IPS-18a (cell line): ENCODE results near the gene ZNF319.
"Not testable (repeated sequence)": the region's sequence is repeated elsewhere in the genome, so short reads cannot be mapped to it uniquely, and the experiment has no call there.

Experiments used
- H3K27ac ChIP-seq: one replicate; pipeline ENCODE4 v1.5.1; 2013; ENCODE audit warnings: low read length
- H3K27me3 ChIP-seq: one replicate; pipeline ENCODE4 v1.6.1; 2013; ENCODE audit warnings: mild to moderate bottlenecking, low read length; ENCODE audit not compliant: control insufficient read depth, insufficient read depth
- H3K36me3 ChIP-seq: one replicate; pipeline ENCODE4 v1.6.1; 2013; ENCODE audit warnings: low read depth, low read length; ENCODE audit not compliant: control insufficient read depth
- H3K4me1 ChIP-seq: one replicate; pipeline ENCODE4 v1.6.1; 2013; ENCODE audit warnings: low read depth, low read length; ENCODE audit not compliant: control insufficient read depth
- H3K4me3 ChIP-seq: one replicate; pipeline ENCODE4 v1.5.1; 2013; ENCODE audit warnings: low read length
- H3K9ac ChIP-seq: one replicate; pipeline ENCODE4 v1.6.1; 2013; ENCODE audit warnings: mild to moderate bottlenecking, low read length, moderate library complexity
- H3K9me3 ChIP-seq: one replicate; pipeline ENCODE4 v1.6.1; 2013; ENCODE audit warnings: low read depth, low read length; ENCODE audit not compliant: control insufficient read depth

The ZNF319 gene

DNA sequence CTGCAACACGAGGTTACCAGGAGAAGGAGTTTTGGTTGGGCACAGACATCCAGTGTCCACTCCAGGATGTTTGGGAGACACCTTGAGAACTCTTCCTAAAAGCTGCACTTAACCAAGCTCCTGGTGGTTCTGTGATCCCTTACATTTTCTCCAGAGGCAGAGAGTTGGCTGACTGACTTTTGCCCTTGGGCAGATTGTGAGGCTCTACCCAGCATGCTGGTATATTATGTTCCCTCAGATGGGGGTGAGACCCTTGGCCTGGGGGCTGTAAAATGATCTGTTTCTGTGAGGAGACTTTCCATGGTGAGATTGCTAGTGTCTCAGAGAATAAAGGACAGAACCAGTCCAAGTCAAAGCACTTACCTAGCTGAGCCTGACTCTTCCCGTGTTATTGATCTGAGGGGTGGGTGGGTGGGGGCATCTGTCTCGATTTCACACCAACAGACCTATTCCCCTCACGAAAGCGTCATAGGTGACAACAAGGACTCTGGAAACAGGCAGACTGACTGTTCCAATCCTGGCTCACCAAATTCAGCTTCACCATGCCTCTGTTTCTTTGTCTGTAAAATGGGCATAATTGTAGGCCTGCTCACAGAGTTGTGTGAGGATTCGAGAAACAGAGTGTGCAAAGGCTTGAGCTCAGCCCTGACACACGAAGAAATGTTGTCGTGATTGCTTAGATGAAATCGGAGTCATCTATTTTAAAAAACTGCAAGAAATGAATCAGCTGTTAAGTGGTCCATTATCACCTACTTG, 12.9 kb upstream of the ZNF319 start:
- H3K27me3 ChIP-seq, result no peaks in the 10 kb centered on the region
- no peak overlapping the region for H3K27ac ChIP-seq
- H3K36me3 ChIP-seq, result peaks cover 11% of the 10 kb centered on the region
- no peaks in the 10 kb centered on the region for H3K4me1 ChIP-seq
- no peak overlapping the region for H3K4me3 ChIP-seq
- H3K9ac ChIP-seq, result no peak overlapping the region
- H3K9me3 ChIP-seq, result no peaks in the 10 kb centered on the region

DNA sequence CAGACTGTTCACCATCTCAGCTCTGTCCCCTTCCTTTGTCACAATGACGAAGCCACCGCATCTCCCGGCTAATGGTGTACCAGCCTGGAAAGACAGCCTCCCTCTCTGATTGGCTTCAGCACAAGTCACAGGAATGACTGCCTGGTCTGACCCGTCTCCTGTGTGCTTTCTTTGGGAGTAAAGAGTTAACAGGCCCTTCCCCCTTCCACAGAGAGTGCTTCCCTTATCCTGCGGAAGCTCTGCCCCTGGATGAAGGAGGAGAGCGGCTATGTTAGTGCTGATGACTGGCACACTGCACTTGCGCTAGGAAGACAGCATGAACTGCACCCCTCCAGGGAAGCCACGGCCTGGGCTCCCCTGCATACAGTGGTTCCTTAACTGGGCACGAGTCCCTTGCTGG, 12.0 kb upstream of the ZNF319 start:
- Histone ChIP-seq H3K4me3 (no peak overlapping the region), H3K9ac (no peak overlapping the region), H3K9me3 (no peaks in the 10 kb centered on the region), H3K36me3 (peaks cover 11% of the 10 kb centered on the region), H3K27me3 (no peaks in the 10 kb centered on the region), H3K4me1 (no peaks in the 10 kb centered on the region), H3K27ac (no peak overlapping the region)

DNA sequence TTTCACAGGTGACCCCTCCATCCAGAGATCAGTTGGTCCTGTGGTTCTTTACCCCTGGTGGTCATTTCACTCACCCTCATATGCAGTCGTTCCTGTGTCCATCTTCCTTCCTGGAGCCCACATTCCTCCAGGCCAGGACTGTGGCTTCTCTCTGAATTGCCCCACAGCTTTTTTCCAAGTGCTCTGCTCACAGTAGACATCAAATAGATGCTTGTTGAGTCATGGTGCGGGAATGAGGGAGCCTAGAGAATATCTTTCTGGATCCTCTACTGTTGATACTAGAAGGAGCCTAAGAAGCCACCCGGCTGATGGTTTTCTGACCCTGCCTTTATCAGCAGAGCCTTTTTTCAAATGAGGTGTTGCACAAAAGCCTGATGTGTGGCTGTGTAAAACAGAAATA, 11.2 kb upstream of the ZNF319 start:
- Histone ChIP-seq H3K9ac (no peak overlapping the region), H3K9me3 (no peaks in the 10 kb centered on the region), H3K27me3 (no peaks in the 10 kb centered on the region), H3K36me3 (peaks cover 11% of the 10 kb centered on the region), H3K4me3 (no peak overlapping the region), H3K27ac (no peak overlapping the region), H3K4me1 (no peaks in the 10 kb centered on the region)

DNA sequence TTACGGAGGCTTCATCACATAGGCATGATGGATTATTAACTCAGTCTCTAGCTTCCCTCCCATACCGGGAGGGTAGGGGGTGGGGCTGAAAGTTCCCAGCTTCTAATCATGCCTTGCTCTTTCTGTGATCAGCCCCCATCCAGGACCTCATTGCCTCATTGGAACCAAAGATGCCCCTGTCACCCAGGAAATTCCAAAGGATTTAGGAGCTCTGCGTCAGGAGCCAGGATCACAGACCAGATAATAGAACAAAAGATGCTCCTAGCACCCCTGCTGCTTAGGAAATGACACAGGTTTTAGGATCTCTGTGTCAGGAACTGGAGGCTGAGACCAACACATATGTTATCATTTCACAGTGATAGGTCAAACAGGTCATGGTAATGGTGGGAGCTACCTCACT, 10.4 kb upstream of the ZNF319 start:
- no peak overlapping the region for H3K9ac ChIP-seq
- H3K36me3 ChIP-seq, result peaks cover 11% of the 10 kb centered on the region
- no peaks in the 10 kb centered on the region for H3K4me1 ChIP-seq
- H3K27me3 ChIP-seq, result no peaks in the 10 kb centered on the region
- no peak overlapping the region for H3K4me3 ChIP-seq
- H3K9me3 ChIP-seq, result no peaks in the 10 kb centered on the region
- H3K27ac ChIP-seq, result no peak overlapping the region

- Histone ChIP-seq H3K4me1 (no peaks in the 10 kb centered on the region), H3K36me3 (peaks cover 11% of the 10 kb centered on the region), H3K27ac (no peak overlapping the region), H3K9me3 (no peaks in the 10 kb centered on the region), H3K9ac (no peak overlapping the region), H3K4me3 (no peak overlapping the region), H3K27me3 (no peaks in the 10 kb centered on the region)
Measured at GRCh38 chr16:58009856-58010416, 9.5 kb upstream of the ZNF319 start.

DNA sequence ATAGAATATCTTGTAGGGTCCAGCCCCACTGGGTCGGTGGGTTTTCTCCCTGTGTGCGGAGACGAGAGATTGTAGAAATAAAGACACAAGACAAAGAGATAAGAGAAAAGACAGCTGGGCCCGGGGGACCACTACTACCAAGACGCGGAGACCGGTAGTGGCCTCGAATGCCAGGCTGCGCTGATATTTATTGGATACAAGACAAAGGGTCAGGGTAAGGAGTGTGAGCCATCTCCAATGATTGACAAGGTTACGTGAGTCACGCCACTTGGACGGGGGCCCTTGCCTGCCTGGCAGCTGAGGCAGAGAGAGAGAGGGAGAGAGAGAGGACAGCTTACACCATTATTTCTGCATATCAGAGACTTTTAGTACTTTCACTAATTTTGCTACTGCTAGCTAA, 4.3 kb upstream of the ZNF319 start:
- not testable (repeated sequence) for H3K4me3 ChIP-seq, H3K27ac ChIP-seq, H3K9me3 ChIP-seq, H3K4me1 ChIP-seq, H3K27me3 ChIP-seq, H3K9ac ChIP-seq, H3K36me3 ChIP-seq

DNA sequence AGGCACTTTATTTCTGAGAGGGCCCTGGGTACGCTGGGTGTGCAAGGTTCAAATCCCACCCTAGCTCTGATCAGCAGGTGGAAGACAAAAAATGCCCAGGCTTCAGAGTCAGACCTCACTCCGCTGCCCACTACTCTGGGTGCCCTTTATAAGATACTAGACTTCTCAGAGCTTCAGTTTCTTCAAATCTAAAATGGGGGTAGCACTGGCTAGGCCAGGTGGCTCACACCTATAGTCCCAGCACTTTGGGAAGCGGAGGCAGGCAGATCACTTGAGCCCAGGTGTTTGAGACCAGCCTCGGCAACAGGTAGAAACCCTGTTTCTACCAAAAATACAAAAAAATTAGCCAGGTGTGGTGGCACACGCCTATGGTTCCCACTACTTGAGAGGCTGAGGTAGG, 2.5 kb upstream of the ZNF319 start:
- Histone ChIP-seq H3K27ac (no peak overlapping the region), H3K4me3 (no peak overlapping the region), H3K9me3 (no peaks in the 10 kb centered on the region), H3K27me3 (no peaks in the 10 kb centered on the region), H3K36me3 (no peaks in the 10 kb centered on the region), H3K4me1 (peaks cover 12% of the 10 kb centered on the region), H3K9ac (no peak overlapping the region)

GRCh38 chr16:58002416-58002800, 1.9 kb upstream of the ZNF319 start:
- Histone ChIP-seq H3K9ac (no peak overlapping the region), H3K27ac (no peak overlapping the region), H3K4me1 (peaks cover 12% of the 10 kb centered on the region), H3K36me3 (no peaks in the 10 kb centered on the region), H3K9me3 (no peaks in the 10 kb centered on the region), H3K27me3 (no peaks in the 10 kb centered on the region), H3K4me3 (no peak overlapping the region)

- Histone ChIP-seq H3K9me3 (no peaks in the 10 kb centered on the region), H3K9ac (peak overlapping the region; percentile 62), H3K4me3 (peak overlapping the region; percentile 78), H3K27me3 (no peaks in the 10 kb centered on the region), H3K4me1 (peaks cover 12% of the 10 kb centered on the region), H3K27ac (no peak overlapping the region), H3K36me3 (no peaks in the 10 kb centered on the region)
Measured at GRCh38 chr16:58001781-58002415, 1.4 kb upstream of the ZNF319 start.

DNA sequence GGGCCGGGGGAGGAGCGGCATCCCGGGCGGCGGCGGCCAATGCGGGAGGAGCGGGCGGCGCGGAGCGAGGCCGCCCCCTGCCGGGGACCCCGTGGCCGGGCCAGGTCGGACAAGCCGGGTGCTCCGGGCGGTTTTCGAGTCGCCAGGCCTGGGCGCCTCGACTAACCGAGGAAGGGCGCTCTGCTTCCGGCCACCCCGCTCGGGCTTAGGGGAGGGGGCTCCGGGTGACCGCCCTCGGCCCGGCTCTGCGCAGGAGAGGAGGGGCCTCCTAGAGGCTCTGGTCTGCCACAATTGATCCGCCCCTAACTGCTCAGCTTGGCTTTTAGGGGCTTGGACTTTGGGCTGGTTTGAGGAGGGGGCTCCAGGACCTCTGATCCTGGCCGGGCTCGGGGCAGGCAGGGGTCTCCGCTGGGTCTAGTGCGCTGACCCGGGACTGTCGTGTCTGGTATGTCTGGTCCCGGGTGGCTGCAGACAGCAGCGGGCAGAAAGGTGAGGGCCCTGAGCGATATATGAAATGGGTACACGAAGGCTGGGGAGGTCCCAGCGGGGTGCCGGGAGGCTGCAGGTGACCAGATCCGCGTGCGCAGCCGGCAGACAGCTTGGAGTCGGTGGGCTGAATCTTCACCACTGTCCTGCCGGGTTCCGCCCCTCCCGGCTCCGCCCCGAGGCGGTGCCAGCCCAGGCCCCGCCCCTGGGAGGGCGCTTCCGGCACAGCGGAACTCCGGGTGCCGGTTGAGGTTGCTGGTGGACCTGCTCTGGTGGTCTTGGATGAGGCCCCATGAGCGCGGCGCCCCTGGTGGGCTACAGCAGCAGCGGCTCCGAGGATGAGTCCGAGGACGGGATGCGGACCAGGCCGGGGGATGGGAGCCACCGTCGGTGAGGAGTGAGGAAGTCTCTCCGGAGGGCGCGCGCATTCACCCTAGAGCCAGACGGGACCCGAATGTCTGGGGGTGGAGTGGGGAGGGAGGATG, 519 bp upstream of the ZNF319 start, which contains the start of gene USB1:
Gene USB1 (plus strand): TSS at position 702 of the 971 bp plus-strand sequence. CDS start 77 bp downstream, at position 779.
- Histone ChIP-seq H3K4me3 (peak within 1 kb of the TSS; percentile 78), H3K27ac (no peak within 1 kb of the TSS), H3K27me3 (no peaks in the 10 kb centered on the region), H3K9me3 (no peaks in the 10 kb centered on the region), H3K36me3 (no peaks in the 10 kb centered on the region), H3K9ac (peak within 1 kb of the TSS; percentile 62), H3K4me1 (peaks cover 12% of the 10 kb centered on the region)

- Histone ChIP-seq H3K9me3 (no peaks in the 10 kb centered on the region), H3K9ac (no peak overlapping the region), H3K4me1 (peaks cover 12% of the 10 kb centered on the region), H3K27ac (no peak overlapping the region), H3K27me3 (no peaks in the 10 kb centered on the region), H3K4me3 (peak overlapping the region; percentile 58), H3K36me3 (no peaks in the 10 kb centered on the region)
Measured at GRCh38 chr16:57999366-57999970, 1.0 kb downstream of the ZNF319 start.
